Uterus (tissue), 4 donors: Measurements from ENCODE around the gene CAPZA2. TPM values are rescaled to one million over a fixed set of nuclear protein-coding genes. Genes with fewer than 3 reads are reported as not detected.
"Not testable (repeated sequence)": the region's sequence is repeated elsewhere in the genome, so short reads cannot be mapped to it uniquely, and the experiment has no call there.

Experiments
- DNase-seq, 2 donors: peaks; one replicate each; pipeline ENCODE4 v3.0.0-alpha.2; 2019 to 2020
- H3K27ac ChIP-seq, 2 donors: fragments of 200-600 bp; sonication (generic); 1 replicate in 1 of 2; 2 replicates in 1 of 2; pipeline ENCODE4 v1.5.1; 2016 to 2018
- H3K27me3 ChIP-seq, 2 donors: fragments of 200-600 bp; sonication (generic); one replicate each; pipeline ENCODE4 v1.5.1; 2018 to 2019; ENCODE audit warnings: control low read depth in 1 of 2
- H3K36me3 ChIP-seq, 2 donors: fragments of 200-600 bp; sonication (generic); one replicate each; pipeline ENCODE4 v1.5.1; 2019; ENCODE audit warnings: control low read depth in 1 of 2
- H3K4me1 ChIP-seq, 2 donors: fragments of 200-600 bp; sonication (generic); one replicate each; pipeline ENCODE4 v1.5.1; 2018 to 2019; ENCODE audit warnings: control low read depth in 1 of 2
- H3K4me3 ChIP-seq, 2 donors: fragments of 200-600 bp; sonication (generic); 1 replicate in 1 of 2; 2 replicates in 1 of 2; pipeline ENCODE4 v1.5.1; 2018 to 2019; ENCODE audit warnings: mild to moderate bottlenecking in 1 of 2
- H3K9me3 ChIP-seq, 2 donors: fragments of 200-600 bp; sonication (generic); one replicate each; pipeline ENCODE4 v1.5.1; 2019; ENCODE audit warnings: control low read depth in 1 of 2
- POLR2A ChIP-seq, 2 donors: fragments of 450-650 bp; IDR thresholded peaks; one replicate each; pipeline ENCODE4 v1.6.1; 2016; ENCODE audit warnings: antibody characterized with exemption in 2 of 2, mild to moderate bottlenecking in 1 of 2, moderate library complexity in 1 of 2
- intact Hi-C: fragments of 100-400 bp; cut with DNase I; formaldehyde crosslinking; loops from one replicate; pipeline ENCODE4 v1.15.1; 2023; ENCODE audit warnings: low total_unique reads
- total RNA-seq, 4 donors: library from RNA; depleted of rRNA in 3 of 4; stranded (reverse); fragments of >200 nt in 3 of 4; gene quantifications; one replicate each; pipeline versions ENCODE4 v1.1.0 to v1.2.4, GENCODE V29; 2014 to 2023
- TF ChIP-seq, protein P1 (sequence below), 4 experiments: fragments of 200-600 bp in 2 of 4; fragments of 450-650 bp in 2 of 4; sonication (generic) in 2 of 4; IDR thresholded peaks; one replicate each; pipeline ENCODE4 v1.5.1; 2016 to 2019; ENCODE audit warnings: antibody characterized with exemption in 4 of 4, mild to moderate bottlenecking in 2 of 4, moderate library complexity in 1 of 4
- donor health status: DM: yes; HTN: yes; CAD: no.

Gene CAPZA2
- 100 to 1,000 TPM; 142 to 467 (median 219) TPM for total RNA-seq

DNA sequence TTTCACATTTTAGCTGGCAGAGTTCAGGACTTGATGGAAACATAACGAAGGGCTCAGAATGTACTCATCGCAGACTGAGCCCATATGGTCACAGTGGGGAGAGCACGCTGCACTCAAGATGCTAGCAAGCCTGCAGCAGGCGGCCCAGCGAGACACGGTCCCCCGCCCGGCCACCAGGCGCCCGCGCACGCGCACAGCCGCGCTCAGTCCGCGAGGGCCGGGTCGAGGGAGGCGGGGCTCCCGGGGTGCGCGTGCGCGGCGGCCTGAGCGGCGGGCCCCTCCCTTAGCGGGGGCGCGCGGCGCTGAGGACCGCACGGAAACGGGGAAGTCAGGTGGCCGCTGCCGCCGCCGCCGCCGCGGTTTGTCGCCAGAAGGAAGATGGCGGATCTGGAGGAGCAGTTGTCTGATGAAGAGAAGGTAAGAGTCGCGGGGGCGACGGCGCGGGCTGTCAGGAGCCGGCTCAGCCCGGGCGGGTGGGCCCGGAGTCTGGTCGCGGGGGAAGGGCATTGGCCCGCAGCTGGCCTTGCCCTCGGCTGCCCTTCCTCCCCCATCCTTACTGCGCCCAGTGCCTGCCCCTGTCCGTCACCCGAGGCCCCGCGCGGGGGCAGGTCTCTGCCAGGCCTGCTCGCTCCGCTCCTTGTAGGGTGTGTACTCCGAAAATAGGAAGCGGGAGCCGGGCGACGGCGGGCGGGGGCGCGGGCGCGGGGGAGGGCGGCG lies at the start of gene CAPZA2:
Gene CAPZA2 (plus strand): TSS at position 354 of the 717 bp plus-strand sequence. CDS start 25 bp downstream, at position 379.
- Histone ChIP-seq H3K4me1 (peaks cover 0 to 4% of the 10 kb centered on the region in 2 donors), H3K9me3 (no peaks in the 10 kb centered on the region), H3K36me3 (no peaks in the 10 kb centered on the region), H3K4me3 (peak within 1 kb of the TSS; percentile 81 to 89), H3K27me3 (no peaks in the 10 kb centered on the region), H3K27ac (peak within 1 kb of the TSS; percentile 96 to 97)
- DNase-seq, result peak; percentile 87 to 93
- TF ChIP-seq, protein P1, sequence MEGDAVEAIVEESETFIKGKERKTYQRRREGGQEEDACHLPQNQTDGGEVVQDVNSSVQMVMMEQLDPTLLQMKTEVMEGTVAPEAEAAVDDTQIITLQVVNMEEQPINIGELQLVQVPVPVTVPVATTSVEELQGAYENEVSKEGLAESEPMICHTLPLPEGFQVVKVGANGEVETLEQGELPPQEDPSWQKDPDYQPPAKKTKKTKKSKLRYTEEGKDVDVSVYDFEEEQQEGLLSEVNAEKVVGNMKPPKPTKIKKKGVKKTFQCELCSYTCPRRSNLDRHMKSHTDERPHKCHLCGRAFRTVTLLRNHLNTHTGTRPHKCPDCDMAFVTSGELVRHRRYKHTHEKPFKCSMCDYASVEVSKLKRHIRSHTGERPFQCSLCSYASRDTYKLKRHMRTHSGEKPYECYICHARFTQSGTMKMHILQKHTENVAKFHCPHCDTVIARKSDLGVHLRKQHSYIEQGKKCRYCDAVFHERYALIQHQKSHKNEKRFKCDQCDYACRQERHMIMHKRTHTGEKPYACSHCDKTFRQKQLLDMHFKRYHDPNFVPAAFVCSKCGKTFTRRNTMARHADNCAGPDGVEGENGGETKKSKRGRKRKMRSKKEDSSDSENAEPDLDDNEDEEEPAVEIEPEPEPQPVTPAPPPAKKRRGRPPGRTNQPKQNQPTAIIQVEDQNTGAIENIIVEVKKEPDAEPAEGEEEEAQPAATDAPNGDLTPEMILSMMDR (IDR thresholded peaks at IDR 0.05), result peak; percentile 13 to 93 (median 70)
- peak; percentile 74 to 85 for TF ChIP-seq POLR2A (IDR thresholded peaks at IDR 0.05)
- intact Hi-C loops, result no loop called here

DNA sequence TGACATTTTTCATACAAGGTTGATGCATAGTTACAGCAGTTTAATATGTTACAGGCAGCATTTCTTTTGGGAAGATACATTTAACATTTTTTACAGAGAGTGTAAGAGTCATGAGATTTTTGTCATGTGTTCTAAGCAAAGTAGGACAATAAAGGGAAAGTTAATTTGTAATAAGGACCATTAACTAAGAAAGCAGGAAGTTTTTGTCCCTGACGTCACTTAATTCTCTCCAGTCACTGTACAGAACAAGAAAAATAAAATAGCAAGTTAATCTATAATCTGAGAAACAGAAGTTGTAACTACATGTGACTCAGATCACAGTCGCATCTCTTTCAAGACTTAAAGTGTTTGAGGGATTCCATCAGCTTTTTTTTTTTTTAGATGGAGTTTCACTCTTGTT lies 49.5 kb upstream of the CAPZA2 start:
- Histone ChIP-seq H3K27ac (no peak overlapping the region), H3K4me1 (no peaks in the 10 kb centered on the region), H3K9me3 (no peaks in the 10 kb centered on the region), H3K36me3 (no peaks in the 10 kb centered on the region), H3K27me3 (no peaks in the 10 kb centered on the region), H3K4me3 (no peak overlapping the region)
- no peak for TF ChIP-seq POLR2A (IDR thresholded peaks at IDR 0.05)
- TF ChIP-seq, protein P1 (IDR thresholded peaks at IDR 0.05), result no peak
- DNase-seq, result no peak
- intact Hi-C loops, result loop anchor here (10.0 kb wide), 1 partner anchor 638 kb away; no protein-coding TSS in a partner anchor

DNA sequence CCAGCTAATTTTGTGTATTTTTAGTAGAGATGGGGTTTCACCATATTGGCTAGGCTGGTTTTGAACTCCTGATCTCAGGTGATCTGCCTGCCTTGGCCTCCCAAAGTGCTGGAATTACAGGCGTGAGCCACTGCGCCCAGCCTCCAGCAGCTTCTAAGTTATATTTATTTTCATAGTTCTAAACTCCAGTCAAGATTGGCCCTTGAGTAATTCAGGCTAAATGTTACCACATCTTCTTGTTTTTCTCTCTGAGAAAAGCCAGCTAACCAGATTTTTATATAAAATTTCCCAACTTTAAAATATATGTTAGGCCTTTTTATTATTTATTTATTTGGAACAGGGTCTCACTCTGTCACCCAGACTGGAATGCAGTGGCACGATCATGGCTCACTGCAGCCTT lies 49.0 kb upstream of the CAPZA2 start:
- intact Hi-C loops, result loop anchor here (10.0 kb wide), 1 partner anchor 639 kb away; no protein-coding TSS in a partner anchor
- not testable (repeated sequence) for H3K4me3 ChIP-seq, DNase-seq, H3K27me3 ChIP-seq, H3K9me3 ChIP-seq, H3K4me1 ChIP-seq, H3K27ac ChIP-seq, H3K36me3 ChIP-seq

DNA sequence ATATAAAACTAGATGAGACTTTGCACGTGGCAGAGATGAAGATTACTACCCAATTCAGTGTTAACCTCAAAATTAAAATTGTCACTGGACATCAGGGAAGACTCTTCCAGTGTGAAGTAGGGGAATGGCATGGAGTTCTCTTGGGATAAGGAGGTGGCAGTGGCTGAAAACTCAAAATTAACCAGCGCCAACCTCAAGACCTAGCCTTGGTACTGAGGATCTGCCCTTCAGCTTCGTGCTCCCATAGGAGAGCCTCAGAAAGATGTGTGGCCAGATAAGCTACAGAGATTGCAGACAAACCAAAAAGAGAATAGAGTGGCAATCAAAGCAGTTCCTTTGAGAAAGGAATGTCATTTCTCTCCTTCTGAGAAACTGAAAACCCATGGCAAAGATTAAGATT lies 47.3 kb upstream of the CAPZA2 start:
- Histone ChIP-seq H3K9me3 (no peaks in the 10 kb centered on the region), H3K4me1 (no peaks in the 10 kb centered on the region), H3K27ac (no peak overlapping the region), H3K27me3 (no peaks in the 10 kb centered on the region), H3K36me3 (no peaks in the 10 kb centered on the region), H3K4me3 (no peak overlapping the region)
- DNase-seq, result no peak
- TF ChIP-seq, protein P1 (IDR thresholded peaks at IDR 0.05), result no peak
- no peak for TF ChIP-seq POLR2A (IDR thresholded peaks at IDR 0.05)
- intact Hi-C loops, result loop anchor here (10.0 kb wide), 1 partner anchor 640 kb away; no protein-coding TSS in a partner anchor

DNA sequence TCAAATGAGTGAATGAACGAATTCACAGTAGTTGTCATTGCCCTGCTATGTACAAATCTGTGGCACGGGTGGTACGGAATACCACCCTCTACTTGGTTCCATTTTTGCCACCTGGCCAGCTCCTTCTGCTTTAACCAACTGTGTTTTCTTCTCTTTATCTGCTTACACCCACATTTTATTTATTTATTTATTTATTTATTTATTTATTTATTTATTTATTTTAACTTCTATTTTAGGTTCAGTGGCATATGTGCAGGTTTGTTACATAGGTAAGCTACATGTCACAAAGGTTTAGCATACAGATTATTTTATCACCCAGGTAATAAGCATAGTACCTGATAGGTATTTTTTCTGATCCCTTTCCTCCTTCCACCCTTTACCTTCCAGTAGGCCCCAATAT lies 42.2 kb upstream of the CAPZA2 start:
- H3K4me1 ChIP-seq, result no peaks in the 10 kb centered on the region
- H3K36me3 ChIP-seq, result no peaks in the 10 kb centered on the region
- no peak for DNase-seq
- intact Hi-C loops, result no loop called here
- H3K4me3 ChIP-seq, result no peak overlapping the region
- H3K27ac ChIP-seq, result no peak overlapping the region
- H3K9me3 ChIP-seq, result peaks cover 0 to 3% of the 10 kb centered on the region in 2 donors
- no peaks in the 10 kb centered on the region for H3K27me3 ChIP-seq
- TF ChIP-seq, protein P1 (IDR thresholded peaks at IDR 0.05), result no peak
- TF ChIP-seq POLR2A (IDR thresholded peaks at IDR 0.05), result no peak

DNA sequence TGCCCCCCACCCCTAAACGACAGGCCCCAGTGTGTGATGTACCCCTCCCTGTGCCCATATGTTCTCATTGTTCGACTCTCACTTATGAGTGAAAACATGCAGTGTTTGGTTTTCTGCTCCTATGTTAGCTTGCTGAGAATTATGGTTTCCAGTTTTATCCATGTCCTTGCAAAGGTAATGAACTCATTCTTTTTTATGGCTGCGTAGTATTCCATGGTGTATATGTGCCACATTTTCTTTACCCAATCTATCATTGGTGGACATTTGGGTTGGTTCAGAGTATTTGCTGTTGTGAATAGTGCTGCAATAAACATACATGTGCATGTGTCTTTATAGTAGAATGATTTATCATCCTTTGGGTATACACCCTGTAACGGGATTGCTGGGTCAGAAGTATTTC lies 40.7 kb upstream of the CAPZA2 start:
- H3K27ac ChIP-seq, H3K27me3 ChIP-seq, DNase-seq, H3K4me1 ChIP-seq, H3K4me3 ChIP-seq, H3K9me3 ChIP-seq, H3K36me3 ChIP-seq, intact Hi-C loops: not testable (repeated sequence)
